Left cardiac atrium (tissue), 4 donors: ENCODE measurements around the gene PSMG3. TPM values are rescaled to one million over a fixed set of nuclear protein-coding genes. Genes with fewer than 3 reads are reported as not detected.

Source experiments
- ATAC-seq, 2 donors: fragments of 200-7000 bp; cut with Tn5 transposase; one replicate each; pipeline ENCODE4 v1.9.1; 2020; ENCODE audit warnings: mild to moderate bottlenecking in 2 of 2, moderate library complexity in 2 of 2
- DNase-seq: peaks from one replicate; pipeline ENCODE4 v3.0.0-alpha.2; 2020
- intact Hi-C, 2 donors: fragments of 100-400 bp; cut with DNase I; formaldehyde crosslinking; loops; one replicate each; pipeline versions ENCODE4 v1.14.1 to v1.15.1; 2022 to 2023
- total RNA-seq, 2 donors: library from RNA; stranded (reverse); fragmentation: NEBNext Ultra II Directional; extraction: Animal tissue kit (Norgen Biotek cat#: 25700); gene quantifications; one replicate each; pipeline ENCODE4 v1.2.1, GENCODE V29; 2021
- donor health status: DM: no; HTN: yes; CAD: no.
- donor health status: DM: no; HTN: yes; CAD: no; lungs with severe emphysema.
- donor health status: DM: yes; HTN: yes; CAD: no.
- donor health status: Dilated cardiomyopathy.

The PSMG3 gene
- total RNA-seq, 2 donors from 2014 or later, result 14.3 to 15.0 TPM

- DNase-seq, result no peak
Observed at GRCh38 chr7:1561036-1561940, 8.5 kb downstream of the PSMG3 start.

DNA sequence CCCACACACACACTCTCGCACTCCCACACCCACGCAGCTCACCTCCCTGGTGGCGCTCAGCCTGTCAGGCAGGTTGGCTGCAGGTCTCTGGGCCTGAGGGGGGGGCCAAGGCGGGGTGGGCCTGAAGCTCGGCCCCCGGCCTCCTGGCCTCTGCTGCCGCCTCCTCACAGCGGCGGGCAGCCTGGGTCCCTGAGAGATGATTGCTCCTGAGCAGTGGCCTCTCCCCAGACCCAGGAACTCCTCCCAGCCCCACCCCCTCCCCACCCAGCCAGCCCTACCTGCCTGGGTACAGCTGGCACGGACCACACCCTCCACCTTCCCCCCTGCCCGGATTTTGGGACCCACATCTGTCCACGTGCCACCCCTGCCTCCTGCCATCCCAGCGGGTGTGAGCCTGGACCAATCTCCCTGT is 9.2 kb downstream of the PSMG3 start:
- intact Hi-C loops, result no loop called here

More at GRCh38 chr7:1561036-1561940, 8.5 kb downstream of the PSMG3 start:
- intact Hi-C loops, result no loop called here
- ATAC-seq, result no peak

DNA sequence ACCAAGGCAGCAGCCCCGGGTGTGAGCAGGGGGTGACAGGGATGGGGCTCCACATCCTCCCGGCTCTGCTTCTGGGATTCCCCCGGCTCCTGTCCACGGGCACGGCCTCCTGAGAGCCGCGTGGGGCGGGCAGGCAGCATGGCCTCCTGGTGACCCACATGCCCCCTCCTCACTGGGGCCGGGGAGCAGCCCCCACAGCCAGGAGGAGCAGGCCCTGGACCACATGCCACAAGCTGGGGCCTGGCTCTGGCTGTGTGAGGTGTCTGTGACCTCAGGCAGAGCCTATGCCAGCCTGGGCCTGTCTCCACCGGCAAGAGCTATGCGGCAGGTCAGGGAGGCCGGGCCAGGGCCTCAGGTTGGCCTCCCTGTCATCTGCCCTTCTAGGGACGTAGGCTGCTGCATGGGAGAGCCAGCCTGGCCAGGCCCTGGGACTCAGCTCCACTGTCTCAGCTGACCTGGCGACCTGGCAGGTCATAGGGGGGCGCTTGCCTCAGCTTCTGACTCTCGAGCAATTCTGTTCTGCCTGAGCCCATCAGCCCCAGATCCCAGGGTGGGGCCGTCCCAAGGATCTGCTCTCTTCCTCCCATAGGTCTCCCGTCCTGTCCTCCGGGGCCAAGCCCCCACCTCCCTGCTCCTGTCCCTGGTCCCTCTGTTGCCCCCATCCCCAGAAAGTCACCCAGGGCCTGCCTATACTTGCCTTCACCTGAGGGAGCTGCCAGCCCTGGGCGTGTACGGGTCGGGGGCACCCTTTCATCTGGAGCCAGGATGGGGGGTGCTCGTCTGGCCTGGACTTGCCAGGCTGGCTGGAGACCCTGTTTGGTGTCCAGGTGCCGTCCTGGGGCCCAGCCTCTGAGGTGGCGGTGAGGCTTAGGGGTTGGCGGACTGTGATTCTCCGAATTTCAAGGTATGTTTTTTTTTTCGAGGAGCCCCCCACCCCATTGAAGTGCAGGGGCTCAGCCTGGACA is 9.9 kb downstream of the PSMG3 start:
- intact Hi-C loops, result loop anchor here (5.0 to 10.0 kb wide), 2 partner anchors 55 to 58 kb away; partner anchors contain the start of gene INTS1 (in 2 of the 2)

More for the DNA sequence above, 9.2 kb downstream of the PSMG3 start:
- ATAC-seq, result no peak
- DNase-seq, result no peak

GRCh38 chr7:1558841-1559625 is 10.8 kb downstream of the PSMG3 start:
- no peak for DNase-seq
- no peak for ATAC-seq
- intact Hi-C loops, result loop anchor here (5.0 to 10.0 kb wide), 2 partner anchors 54 to 57 kb away; partner anchors contain the start of gene INTS1 (in 2 of the 2)

More for the DNA sequence above, 9.9 kb downstream of the PSMG3 start:
- ATAC-seq, result no peak
- no peak for DNase-seq

- ATAC-seq, result peak; percentile 47 to 85
- intact Hi-C loops, result loop anchor here (5.0 to 10.0 kb wide), 2 partner anchors 53 to 56 kb away; partner anchors contain the start of gene INTS1 (in 2 of the 2)
Observed at GRCh38 chr7:1558181-1558811, 11.5 kb downstream of the PSMG3 start.

DNA sequence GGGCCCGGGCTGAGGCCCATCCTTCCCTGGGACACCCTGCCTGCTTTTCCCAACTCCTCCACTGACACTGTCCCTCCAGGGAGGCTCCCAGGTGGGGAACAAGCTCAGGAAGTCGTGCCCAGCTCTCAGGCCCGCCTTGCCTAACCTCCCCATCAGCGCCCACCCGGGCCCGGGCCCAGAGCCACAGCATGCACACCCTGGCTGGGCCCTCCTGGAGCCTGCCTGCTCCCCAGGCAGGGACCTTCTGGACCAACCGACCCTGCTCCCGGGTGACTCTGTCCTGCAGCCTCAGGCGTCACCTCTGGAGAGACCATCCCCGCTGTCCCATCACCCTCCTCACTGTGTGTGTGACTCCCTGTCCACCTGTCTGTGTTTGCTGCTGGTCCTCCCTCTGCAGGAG is 12.1 kb downstream of the PSMG3 start:
- no peak for DNase-seq
- intact Hi-C loops, result loop anchor here (5.0 to 10.0 kb wide), 2 partner anchors 53 to 55 kb away; partner anchors contain the start of gene INTS1 (in 2 of the 2)
- ATAC-seq, result no peak

More at GRCh38 chr7:1558181-1558811, 11.5 kb downstream of the PSMG3 start:
- peak; percentile 68 for DNase-seq

DNA sequence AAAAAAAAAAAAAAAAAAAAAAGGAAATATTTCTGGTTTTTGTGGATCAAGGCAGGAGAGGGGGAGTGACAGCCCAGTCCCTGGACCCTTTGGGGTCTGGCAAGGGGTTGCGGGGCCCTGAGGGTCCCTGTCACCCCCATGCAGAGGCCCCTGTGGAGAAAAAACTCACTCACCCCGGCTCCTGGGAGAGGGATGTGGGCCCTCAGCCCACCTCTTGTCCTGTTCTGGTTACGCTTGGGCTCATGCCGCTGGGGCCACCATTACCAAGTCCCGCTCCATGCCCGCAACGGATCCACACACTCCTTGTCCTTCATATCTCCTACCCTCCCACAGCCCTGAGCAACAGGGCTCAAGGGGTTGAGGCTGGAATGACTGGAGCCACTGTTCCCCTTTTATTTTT is 12.8 kb downstream of the PSMG3 start:
- DNase-seq (no peak), ATAC-seq (no peak)
- intact Hi-C loops, result loop anchor here (5.0 to 10.0 kb wide), 2 partner anchors 52 to 55 kb away; partner anchors contain the start of gene INTS1 (in 2 of the 2)

GRCh38 chr7:1555813-1556543 is 13.9 kb downstream of the PSMG3 start, which contains the start of gene TMEM184A:
Gene TMEM184A, minus strand, starts transcription at chr7:1556205. Its CDS starts 721 bp downstream, at chr7:1555484.
- ATAC-seq (peak in 1 of 2 donors; percentile 23), DNase-seq (no peak)
- intact Hi-C loops, result loop anchor here (5.0 to 10.0 kb wide), 2 partner anchors 51 to 54 kb away; partner anchors contain the start of gene INTS1 (in 2 of the 2)

DNA sequence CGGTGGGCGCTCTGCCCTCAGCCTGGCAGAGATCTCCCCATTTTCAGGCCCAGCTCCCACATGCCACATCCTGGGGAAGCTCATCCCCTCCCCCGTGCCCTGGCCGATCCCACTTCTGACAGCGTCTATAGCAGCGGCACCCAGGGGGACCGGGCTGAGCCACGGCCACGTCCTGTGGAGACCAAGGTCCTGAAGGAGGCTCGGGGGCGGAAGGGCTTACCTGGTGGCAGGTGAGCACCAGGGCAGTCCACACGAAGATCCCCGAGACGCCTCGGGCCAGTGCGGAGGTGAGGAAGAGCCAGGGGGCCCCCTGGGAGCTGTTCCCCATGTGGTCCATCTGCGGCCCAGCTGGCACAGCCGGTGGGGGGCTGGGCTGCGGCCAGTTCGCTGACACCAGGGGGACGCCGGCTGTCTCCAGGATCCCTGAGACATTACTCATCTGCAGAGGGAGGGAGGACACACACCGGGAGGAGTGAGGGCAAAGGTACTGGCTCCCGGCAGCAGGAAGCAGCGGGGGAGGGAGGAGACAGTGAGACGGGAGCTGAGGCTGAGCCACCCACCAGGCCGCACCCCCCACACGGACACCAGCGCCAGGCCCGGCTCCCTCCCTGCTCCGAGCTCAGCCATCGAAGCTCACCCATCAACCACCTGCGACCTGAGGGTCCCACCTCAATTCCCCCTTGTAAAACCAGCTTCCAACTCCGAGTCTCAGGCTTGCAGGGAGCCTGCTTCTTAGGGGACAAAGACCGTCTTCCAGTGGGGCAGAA is 14.6 kb downstream of the PSMG3 start:
- peak in 1 of 2 donors; percentile 64 for ATAC-seq
- intact Hi-C loops, result loop anchor here (5.0 to 10.0 kb wide), 2 partner anchors 50 to 53 kb away; partner anchors contain the start of gene INTS1 (in 2 of the 2)
- no peak for DNase-seq

DNA sequence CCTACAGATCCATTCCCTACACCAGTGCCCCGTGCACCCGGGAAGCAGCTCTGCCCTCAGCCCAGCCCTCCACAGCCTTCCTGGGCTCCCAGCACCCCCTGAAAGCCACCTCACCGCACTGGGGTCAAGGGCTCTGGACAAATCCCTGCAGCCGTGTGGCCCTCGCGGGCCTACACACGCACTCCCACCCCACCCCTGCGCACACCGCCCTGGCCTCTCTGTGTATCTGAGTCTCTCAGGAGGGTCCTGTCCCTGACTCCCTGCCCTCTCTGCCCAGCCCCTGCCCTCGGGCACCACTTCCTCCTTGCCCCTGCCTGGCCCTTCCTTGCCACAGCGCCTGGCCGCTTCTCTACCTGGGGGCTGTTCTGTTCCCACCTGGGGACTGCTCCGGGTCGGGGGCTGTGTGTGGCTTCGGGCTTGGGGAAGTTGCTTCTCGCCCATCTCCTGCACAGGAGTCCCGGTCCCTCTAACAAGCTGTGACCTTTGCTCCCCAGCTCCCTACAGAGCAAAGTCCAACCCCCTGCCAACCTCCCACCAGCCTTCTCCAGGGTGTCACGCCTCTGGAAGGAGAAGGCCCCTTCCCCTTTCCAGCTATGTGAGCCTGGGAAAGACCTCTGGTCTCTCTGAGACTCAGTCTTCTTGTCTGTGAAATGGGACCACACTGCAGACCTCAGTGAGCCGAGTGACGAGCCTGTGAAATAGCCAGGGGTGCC is 15.3 kb downstream of the PSMG3 start:
- intact Hi-C loops, result loop anchor here (5.0 to 10.0 kb wide), 2 partner anchors 50 to 52 kb away; partner anchors contain the start of gene INTS1 (in 2 of the 2)
- DNase-seq (no peak), ATAC-seq (no peak)

DNA sequence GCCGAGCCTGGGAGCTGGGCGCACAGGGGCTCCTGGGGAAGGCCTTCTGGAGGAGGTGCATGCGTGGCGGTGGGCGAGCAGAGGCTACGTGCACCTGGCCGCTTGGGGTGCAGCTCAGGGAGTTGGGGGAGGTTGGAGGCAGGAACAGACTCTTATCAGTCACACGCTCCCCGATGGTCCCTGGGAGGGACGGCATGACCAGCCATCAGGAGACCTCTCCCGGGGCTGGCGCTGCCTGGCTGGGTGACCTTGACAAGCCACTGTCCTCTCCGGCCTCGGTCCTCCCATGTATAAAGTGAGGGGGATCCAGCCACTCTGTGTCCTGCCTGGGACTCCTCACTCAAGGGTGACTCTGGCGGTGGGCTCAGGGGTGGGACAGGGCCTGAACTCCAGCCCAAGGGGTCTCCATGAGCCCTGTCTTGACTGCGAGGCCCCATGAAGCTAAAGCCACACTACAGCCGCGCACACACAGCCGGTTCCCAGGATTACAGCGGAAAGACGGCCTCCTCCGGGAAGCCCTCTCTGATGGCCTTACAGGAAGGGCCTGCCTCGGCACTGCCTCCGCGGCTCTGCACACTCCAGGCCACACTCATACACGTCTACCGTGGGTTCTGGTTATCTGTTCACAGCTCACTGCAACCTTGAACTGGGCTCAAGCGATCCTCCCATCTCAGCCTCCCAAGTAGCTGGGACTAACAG is 16.2 kb downstream of the PSMG3 start:
- DNase-seq (peak; percentile 14), ATAC-seq (no peak)
- intact Hi-C loops, result loop anchor here in 1 of 2 donors (10.0 kb wide), 1 partner anchor 49 kb away; the partner anchor contains the start of gene INTS1

- ATAC-seq (no peak), DNase-seq (no peak)
- intact Hi-C loops, result loop anchor here in 1 of 2 donors (10.0 kb wide), 1 partner anchor 47 kb away; the partner anchor contains the start of gene INTS1
Observed at GRCh38 chr7:1552200-1552599, 17.6 kb downstream of the PSMG3 start.

DNA sequence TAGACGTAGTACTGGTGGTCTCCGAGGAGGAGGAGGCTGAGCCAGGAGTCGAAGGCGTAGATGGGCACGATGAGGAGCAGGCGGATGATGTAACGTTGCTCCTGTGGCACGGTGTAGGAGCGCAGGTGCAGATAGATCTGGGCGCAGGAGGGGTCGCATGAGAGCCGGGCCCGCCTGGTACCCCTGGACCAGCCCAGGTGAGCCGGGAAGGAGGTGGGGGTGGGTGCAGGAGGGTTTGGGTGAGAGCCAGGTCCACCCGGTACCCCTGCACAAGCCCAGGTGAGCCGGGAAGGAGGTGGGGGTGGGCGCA is 19.0 kb downstream of the PSMG3 start:
- DNase-seq, result no peak
- ATAC-seq, result no peak
- intact Hi-C loops, result loop anchor here in 1 of 2 donors (10.0 kb wide), 1 partner anchor 46 kb away; the partner anchor contains the start of gene INTS1

DNA sequence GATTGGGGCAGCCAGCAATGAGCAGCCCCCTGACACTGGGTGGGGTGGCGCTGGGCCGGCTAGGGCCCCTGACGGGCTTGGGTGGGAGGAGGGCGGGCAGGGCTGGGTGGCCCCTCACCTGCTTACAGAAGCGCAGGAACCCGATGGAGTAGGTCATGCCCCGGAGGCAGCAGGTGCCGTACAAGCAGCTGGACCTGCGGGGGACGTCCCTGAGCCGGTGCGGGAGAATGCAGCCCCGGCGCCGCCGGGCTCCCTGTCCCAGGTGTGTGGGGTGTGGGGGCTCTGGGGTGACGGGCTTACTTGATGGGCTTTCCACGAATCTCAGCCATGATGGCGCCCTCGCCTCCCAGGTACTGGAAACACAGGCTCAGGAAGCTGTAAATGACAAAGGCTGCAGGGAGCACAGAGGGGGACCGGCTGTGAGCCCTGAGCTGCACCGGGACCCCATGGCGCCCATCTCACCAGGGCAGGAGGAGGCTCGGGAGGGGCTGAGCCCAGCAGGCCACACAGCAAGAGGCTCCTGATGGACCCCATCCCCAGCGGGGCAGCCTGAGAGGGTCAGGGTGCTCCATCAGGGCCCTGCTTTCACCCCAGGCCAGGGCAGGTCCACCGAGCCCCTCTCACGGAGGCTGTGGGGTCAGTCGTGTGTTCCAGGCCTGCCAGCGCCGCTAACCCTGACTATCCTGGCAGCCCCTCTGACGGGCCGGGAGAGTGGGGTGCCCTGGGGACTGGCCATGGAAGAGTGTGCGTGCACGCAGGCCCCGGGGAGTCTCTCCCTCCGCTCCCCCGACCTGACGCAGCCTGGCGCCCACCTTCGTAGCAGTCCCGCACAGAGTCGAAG is 19.6 kb downstream of the PSMG3 start:
- no peak for DNase-seq
- intact Hi-C loops, result loop anchor here in 1 of 2 donors (10.0 kb wide), 1 partner anchor 45 kb away; the partner anchor contains the start of gene INTS1
- ATAC-seq, result no peak
